Caki2 (cell line): ENCODE measurements around the gene MXD1. TPM values are rescaled to one million over a fixed set of nuclear protein-coding genes. Genes with fewer than 3 reads are reported as not detected.

ENCODE experiments used
- DNase-seq: peaks from one replicate; pipeline ENCODE4 v3.0.0-alpha.2; 2015; ENCODE audit warnings: low read depth
- in situ Hi-C: cut with HindIII; loops from 2 replicates; pipeline ENCODE4 v1.10.0; 2016; ENCODE audit warnings: low sequenced_read_pairs, low pct_unique_long_range_greater_than_20kb, mixed read lengths
- total RNA-seq: library from RNA; depleted of rRNA; stranded (reverse); fragments of >200 nt; shearing (Covaris generic); gene quantifications from 2 replicates; pipeline ENCODE4 v1.2.3, GENCODE V29; 2014; ENCODE audit warnings: low replicate concordance

The MXD1 gene
- total RNA-seq, 1 experiment from 2014 or later: 0.88 TPM

- in situ Hi-C loops: no loop called here
These were observed 53.7 kb downstream of the MXD1 start for GRCh38 chr2:69968609-69969008.

GRCh38 chr2:69969126-69969983 lies 54.4 kb downstream of the MXD1 start:
- in situ Hi-C loops: no loop called here
- no peak for DNase-seq

More at GRCh38 chr2:69968609-69969008, 53.7 kb downstream of the MXD1 start:
- no peak for DNase-seq

GRCh38 chr2:69969991-69970390 lies 55.1 kb downstream of the MXD1 start:
- no peak for DNase-seq
- in situ Hi-C loops: no loop called here

GRCh38 chr2:69972822-69973221 lies 57.9 kb downstream of the MXD1 start:
- in situ Hi-C loops: no loop called here
- DNase-seq: no peak

DNA sequence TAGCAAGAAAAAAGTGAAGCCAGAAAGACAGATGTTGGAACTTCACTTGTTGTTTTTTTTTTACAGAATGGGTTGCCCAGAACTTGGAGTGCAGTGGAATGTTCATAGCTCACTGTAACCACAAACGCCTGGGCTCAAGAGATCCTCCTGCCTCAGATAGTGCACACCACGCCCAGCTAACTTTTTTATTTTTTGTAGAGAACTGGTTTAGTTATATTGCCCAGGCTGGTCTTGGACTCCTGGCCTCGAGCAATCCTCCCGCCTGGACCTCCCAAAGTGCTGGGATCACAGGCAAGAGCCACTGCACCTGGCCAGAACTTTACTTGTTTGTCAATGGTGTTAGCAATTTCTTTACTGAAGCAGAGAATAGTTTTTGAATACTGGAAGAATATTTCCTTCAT lies 58.4 kb downstream of the MXD1 start:
- in situ Hi-C loops: no loop called here
- no peak for DNase-seq

DNA sequence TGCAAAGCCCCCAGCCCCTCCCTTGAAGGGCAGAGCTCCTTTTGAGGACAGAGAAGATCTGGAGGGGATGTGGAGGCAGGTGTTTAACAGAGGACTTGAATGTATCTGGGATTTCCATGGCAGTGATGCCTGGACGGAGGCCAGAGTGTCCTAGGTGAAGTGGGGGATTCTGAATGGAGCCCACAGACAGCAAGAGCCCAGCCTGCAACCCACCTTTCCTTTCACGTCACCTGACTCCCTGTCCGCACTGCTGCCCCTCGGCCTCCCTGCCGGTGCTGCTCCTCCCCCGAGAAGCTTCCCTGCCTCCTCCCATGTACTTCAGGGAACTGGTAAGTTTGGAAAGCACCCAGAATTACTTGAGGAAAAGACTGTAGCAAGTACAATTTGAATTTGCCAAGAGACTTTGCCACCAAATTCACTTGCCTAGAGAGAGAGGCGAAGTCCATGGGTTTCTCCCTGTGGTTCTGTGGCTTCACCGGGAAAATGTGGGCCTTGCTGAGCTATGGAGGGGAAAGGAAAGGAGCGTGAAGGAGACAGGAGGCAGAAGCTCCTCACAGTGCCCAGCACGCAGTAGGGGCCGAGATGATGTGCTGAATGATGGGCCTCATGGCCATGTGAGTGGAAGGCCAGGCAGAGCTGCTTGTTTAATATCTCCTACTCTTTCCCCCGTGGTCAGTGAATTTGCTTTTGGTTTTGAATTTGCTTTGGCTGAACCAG lies 60.4 kb downstream of the MXD1 start:
- in situ Hi-C loops: no loop called here
- no peak for DNase-seq

DNA sequence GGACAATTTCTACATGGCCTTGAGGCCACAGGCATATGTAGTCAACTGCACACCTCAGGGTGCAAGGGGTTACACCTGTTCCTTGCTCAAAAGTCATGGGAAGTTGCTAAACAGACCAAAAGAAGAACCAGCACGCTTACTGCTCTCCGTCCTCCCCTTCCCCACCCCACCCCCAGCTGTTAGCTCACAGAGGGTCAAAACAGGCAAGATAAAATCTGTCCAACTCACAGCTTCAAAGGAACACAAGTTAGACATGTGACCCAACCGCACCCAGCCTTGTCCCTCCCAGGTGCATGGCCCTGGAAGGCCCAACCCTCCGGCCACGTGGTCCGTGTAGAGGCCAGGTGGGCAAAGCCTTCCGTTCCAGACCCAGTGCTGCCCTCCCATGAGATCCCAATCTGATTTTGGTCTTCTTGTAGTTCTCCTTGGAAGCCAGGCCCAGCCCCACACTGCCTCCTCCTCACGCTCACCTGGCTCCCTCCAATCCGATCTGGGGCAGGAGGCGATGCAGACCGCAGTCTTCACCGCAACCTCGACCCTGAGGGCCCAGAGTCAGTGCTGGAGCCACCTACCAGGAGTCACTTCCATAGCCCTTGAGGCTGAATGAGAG lies 61.0 kb downstream of the MXD1 start:
- no peak for DNase-seq
- in situ Hi-C loops: no loop called here

GRCh38 chr2:69977186-69977585 lies 62.3 kb downstream of the MXD1 start:
- in situ Hi-C loops: no loop called here
- no peak for DNase-seq

DNA sequence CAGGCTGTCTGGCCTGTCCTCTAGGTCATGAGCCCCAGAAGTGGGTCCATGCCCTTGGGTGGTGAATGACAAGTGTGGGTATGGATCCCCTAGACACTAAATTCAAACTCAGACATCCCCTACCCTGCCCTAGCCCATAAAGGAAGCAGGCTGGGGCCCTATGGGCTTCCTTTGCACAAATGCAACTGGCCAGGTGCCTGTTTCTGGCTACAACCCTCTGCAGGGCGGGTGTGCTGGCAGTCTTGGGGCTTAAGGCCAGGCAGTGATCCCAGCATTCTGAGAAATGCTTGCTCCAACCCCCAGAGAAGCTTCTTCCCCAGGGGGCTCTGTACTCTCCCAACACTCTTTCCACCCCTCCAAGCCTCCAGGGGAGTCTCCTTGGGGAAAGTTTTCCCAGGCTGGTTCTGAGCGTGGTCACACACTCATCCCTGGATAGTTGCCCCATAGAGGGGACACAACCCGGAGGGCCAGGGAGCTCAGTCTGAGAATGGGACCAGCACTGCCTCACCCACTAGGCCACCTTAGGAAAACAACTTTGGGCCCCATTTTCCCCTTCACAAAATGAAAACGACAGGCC lies 63.1 kb downstream of the MXD1 start:
- DNase-seq: no peak
- in situ Hi-C loops: no loop called here

- in situ Hi-C loops: no loop called here
- no peak for DNase-seq
These were observed 65.2 kb downstream of the MXD1 start for GRCh38 chr2:69979902-69980807.

GRCh38 chr2:69983392-69983966 lies 68.6 kb downstream of the MXD1 start:
- in situ Hi-C loops: no loop called here
- DNase-seq: no peak

DNA sequence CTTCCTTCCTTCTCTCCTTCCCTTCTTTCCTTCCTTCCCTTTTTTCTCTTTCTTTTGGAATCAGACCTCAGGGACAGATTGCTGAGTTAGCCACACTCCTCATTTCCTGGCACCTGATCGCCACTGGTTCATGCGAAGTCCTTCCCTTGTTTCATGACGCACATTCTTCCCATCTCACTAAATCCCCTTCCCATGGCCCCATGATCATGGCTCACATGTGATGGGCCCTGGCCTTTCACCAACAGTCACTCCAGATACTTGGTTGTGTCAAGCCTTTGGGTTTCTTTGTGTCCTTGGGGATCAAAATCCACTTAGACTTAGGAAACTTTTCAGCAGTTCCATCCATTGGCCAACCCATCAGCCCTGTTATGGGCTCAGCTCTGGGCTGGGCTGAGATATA lies 70.3 kb downstream of the MXD1 start:
- no peak for DNase-seq
- in situ Hi-C loops: no loop called here

DNA sequence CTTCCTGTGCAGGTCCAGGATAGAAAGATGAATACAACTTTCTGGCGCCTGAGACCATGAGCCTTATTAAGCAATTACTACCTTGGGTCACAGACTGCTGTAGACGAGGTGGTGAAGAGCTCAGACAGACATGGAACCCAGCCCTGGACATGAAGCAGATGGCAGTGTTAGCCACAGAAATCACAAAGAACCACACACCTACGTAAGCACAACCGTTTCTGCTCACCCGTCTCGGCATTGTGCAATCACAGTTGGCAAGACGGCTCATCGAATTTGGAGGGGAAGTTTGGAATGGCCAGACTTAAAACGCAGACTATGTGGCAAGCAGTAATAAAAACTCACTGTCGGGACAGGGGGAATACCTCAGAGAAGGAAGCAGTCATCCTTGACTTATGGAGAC lies 70.8 kb downstream of the MXD1 start:
- no peak for DNase-seq
- in situ Hi-C loops: no loop called here

DNA sequence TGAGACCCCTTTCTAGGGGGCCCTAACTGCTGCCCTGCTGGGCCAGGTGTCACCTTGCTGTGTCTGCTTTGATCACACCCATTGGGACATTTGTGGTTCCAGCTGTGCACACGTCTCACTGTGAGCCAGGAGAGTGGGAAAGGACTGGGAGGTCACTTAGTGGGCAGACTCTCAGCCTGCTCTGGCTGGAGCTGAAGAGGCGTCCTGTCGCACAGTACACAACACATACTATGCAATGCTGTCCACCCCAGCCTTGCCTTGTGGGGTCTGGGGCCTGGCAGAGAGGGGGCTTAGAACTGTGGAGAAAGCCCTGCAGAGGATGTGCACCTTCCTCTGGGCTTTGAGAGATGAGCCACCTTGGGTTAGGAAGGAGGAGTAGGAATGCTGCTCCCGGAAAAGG lies 71.8 kb downstream of the MXD1 start:
- in situ Hi-C loops: no loop called here
- DNase-seq: no peak

- in situ Hi-C loops: no loop called here
- DNase-seq: no peak
These were observed 73.3 kb downstream of the MXD1 start for GRCh38 chr2:69988086-69988635.

DNA sequence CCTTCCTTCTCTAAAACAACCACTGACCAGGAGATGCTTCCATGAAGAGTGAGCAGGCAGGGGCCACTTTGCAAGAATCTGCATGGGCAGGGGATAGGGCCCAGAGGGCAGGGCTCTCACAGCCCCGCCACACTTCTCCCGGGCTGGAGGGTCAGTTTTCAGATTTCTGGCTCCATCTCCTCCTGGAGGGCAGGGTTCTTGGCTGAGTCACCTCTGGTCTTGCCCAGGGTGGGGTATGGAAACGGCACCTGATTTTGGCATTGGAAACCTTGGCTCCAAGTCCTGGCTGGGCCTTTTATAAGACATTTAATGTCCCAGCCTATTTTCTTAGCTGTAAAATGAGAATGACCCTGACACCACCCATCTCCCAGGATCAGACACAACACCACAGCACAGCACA lies 74.1 kb downstream of the MXD1 start:
- in situ Hi-C loops: no loop called here
- DNase-seq: no peak

DNA sequence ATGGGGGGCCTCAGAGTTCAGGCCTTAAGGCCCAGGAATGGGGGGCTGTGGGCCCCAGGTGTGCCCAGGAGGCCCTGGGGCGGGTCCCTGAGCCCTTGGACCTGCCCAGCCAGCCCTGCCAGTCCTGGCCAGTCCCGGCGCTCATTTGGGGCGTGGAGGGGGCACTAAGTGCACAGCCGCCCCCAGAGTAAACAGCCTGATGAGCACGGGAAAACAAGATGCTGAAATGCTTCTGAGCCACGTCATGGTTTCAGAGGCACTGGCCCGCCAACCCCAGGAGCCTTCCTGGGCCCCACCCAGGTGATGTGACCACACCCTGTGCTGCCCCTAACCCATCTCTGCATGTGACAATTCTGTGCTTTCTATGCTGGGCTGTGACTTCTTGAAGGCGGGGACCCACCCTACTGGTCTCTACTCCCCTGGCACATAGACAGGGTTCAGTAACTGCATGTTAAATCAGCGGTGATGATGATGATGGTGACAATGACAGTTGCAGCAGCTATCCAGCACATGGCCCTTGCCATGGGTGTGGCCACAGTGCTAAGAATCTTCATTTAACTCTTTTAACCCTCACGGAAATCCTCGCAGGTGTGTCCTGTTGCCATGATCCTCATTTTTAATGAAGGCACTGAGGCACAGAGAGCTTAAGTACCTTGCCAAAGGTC lies 74.7 kb downstream of the MXD1 start:
- in situ Hi-C loops: no loop called here
- no peak for DNase-seq
